ENCODE results near the gene IGSF9. TPM values are rescaled to one million over a fixed set of nuclear protein-coding genes. Genes with fewer than 3 reads are reported as not detected.

Gene IGSF9
- total and polyA plus RNA-seq, 2 donors: 1.6 to 1.7 TPM

DNA sequence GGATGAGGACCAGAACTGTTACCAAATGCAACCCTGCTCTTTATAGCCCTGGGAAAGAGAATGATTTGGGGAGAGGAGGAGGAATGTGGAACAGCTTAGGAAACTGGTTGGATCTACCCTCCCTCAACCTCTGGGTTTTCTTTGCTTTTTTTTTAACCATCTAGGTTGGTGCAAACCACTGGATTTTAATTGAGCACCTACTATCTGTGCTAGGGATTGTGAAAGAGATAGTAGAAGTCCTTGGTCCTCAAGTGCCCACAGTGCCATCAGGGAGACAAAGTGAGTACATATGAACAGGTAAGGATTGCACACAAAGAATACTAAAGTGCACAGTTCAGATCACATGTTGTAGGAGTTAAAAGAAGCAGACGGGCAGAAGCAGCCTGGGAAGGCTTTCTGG is 24.8 kb downstream of the IGSF9 start:
- Histone ChIP-seq H3K27ac (ENCODE audit: low read depth) (no peak overlapping the region), H3K36me3 (ENCODE audit: insufficient read depth) (peaks cover 3% of the 10 kb centered on the region), H3K4me1 (ENCODE audit: insufficient read depth) (peaks cover 3% of the 10 kb centered on the region), H3K4me3 (ENCODE audit: low read depth, low read length) (no peak overlapping the region)
- DNase-seq (ENCODE audit: extremely low spot score): no peak
- 79% methylated on average over 1 of the region's 1 CpG for WGBS

DNA sequence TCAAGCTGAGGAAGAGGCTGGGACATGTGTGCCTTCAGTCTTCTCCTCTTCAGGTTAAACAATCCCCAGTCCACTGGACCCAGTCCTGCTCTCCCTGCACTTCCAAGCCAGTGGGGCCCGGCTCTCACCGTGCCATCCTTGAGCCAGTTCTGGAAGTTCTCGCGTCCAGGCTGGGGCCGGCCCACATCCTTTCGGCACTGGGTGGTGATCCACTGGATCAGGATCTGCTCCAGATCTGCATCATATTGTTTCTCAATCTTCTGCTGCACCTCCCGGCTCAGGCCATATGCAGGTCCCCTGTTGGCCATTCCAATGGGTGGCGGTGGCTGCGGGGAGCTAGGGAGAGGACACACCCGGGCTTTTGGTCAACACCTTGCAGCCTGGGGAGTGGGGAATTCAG is 25.2 kb downstream of the IGSF9 start:
- Histone ChIP-seq H3K4me1 (ENCODE audit: insufficient read depth) (peaks cover 3% of the 10 kb centered on the region), H3K27ac (ENCODE audit: low read depth) (no peak overlapping the region)
- 89% methylated on average over 10 of the region's 10 CpGs for WGBS

DNA sequence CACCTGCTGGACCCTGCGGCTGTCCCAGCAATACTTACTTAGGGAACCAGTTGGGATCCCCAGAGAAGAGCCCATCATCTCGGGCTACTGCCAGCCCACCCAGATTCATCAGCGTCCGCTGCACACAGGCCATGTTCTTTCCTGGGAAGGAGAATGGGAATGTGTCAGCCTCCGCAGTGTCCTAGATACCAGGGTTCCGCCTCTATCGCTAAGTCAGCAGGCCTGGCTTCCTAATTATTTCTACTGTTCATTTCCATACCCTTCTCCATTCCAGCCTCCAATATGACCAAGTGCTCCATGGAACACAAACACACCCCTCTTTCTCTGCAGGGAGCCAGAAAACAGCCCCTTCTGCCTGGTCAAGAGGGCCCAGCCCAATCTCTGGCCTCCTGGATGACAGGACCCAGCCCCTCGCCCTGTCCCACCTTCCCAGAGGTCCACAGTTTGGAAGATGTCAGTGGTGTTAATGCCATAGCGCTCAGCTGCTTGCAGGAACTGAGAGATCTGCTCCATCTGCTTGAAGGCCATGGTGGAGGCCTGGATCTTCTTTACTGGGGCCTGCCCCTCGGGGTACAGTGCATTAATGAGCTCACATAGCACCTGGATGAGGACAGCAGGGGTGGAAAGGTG is 26.1 kb downstream of the IGSF9 start:
- WGBS: 94% methylated on average over 10 of the region's 10 CpGs
- H3K27ac ChIP-seq (ENCODE audit: low read depth): no peak overlapping the region
- H3K4me1 ChIP-seq (ENCODE audit: insufficient read depth): peaks cover 3% of the 10 kb centered on the region
- H3K4me3 ChIP-seq (ENCODE audit: low read depth, low read length): no peak overlapping the region
- H3K36me3 ChIP-seq (ENCODE audit: insufficient read depth): peaks cover 3% of the 10 kb centered on the region
- DNase-seq (ENCODE audit: extremely low spot score): no peak

More for the DNA sequence above, 25.2 kb downstream of the IGSF9 start:
- DNase-seq (ENCODE audit: extremely low spot score): no peak
- peaks cover 3% of the 10 kb centered on the region for H3K36me3 ChIP-seq (ENCODE audit: insufficient read depth)
- H3K4me3 ChIP-seq (ENCODE audit: low read depth, low read length): no peak overlapping the region

DNA sequence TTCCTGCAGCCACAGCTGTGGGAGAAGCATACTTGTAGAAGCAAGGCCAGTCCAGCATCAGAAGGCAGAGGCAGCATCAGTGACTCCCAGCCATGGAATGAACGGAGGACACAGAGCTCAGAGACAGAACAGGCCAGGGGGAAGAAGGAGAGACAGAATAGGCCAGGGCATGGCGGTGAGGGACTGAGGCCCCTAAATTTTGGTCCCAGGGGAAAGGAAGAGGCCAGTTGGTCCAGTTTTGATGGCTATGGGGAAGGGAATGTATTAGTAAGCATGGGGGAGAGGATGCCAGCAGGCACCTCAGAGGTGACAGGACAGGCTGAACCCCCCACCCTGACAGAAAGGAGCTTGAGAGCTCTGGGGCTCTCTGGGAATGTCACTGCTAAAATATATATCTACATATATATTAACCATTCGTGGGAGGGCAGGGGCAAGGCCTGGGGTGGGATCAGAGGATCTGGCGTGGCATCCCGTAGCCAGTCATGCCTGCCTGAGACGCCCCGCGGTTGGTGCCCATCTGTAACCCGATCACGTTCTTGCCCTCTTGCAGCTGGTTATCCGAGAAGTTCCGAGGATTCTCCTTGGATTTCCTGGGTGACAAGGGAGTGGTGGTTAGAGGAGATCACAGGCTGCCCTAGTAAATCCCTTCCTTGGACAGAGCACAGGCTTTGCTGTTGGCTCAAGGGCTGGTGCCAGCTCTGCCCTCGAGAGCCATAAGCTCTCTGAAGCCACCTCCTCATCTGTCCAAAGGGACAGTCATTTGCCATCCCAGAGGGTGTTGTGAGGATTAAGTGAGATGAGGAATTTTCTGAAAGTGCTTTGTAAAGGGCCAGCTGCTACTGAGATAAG is 26.8 kb downstream of the IGSF9 start:
- H3K4me1 ChIP-seq (ENCODE audit: insufficient read depth): peaks cover 3% of the 10 kb centered on the region
- 86% methylated on average over 13 of the region's 13 CpGs for WGBS
- no peak for DNase-seq (ENCODE audit: extremely low spot score)
- no peak overlapping the region for H3K4me3 ChIP-seq (ENCODE audit: low read depth, low read length)
- peaks cover 3% of the 10 kb centered on the region for H3K36me3 ChIP-seq (ENCODE audit: insufficient read depth)
- H3K27ac ChIP-seq (ENCODE audit: low read depth): no peak overlapping the region

DNA sequence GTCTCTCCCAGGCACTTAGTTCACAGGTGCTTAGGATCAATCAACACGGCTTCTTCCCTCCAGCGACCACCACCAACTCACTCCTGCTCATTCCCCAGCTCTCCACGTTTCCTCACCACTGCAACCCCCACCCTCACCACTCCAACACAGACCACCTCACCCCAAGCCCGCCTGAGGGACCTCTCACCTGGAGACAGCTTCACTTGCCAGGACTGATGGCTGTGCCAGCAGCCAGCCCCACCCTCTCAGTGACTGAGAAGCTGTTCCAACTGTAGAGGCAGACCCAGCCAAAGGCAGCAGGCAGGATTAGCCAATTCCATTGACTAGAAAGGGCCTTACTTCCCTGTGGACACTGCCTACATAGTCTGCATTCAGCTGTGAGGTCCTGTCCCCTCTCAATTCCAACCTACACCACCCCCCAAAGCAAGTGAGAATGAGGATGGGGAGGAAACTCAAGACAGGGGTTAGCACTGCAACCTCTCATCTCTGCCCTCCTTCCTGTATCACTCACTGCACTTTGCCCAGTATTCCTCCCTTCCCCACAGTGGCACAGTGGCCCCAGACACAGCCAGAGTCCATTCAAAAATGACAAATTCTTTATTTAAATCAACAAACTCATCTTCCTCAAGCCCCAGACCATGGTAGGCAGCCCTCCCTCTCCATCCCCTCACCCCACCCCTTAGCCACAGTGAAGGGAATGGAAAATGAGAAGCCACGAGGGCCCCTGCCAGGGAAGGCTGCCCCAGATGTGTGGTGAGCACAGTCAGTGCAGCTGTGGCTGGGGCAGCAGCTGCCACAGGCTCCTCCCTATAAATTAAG is 27.7 kb downstream of the IGSF9 start:
- Histone ChIP-seq H3K27ac (ENCODE audit: low read depth) (no peak overlapping the region), H3K4me1 (ENCODE audit: insufficient read depth) (no peaks in the 10 kb centered on the region), H3K36me3 (ENCODE audit: insufficient read depth) (peaks cover 3% of the 10 kb centered on the region), H3K4me3 (ENCODE audit: low read depth, low read length) (no peak overlapping the region)
- DNase-seq (ENCODE audit: extremely low spot score): no peak
- WGBS: 66% methylated on average over 5 of the region's 5 CpGs

DNA sequence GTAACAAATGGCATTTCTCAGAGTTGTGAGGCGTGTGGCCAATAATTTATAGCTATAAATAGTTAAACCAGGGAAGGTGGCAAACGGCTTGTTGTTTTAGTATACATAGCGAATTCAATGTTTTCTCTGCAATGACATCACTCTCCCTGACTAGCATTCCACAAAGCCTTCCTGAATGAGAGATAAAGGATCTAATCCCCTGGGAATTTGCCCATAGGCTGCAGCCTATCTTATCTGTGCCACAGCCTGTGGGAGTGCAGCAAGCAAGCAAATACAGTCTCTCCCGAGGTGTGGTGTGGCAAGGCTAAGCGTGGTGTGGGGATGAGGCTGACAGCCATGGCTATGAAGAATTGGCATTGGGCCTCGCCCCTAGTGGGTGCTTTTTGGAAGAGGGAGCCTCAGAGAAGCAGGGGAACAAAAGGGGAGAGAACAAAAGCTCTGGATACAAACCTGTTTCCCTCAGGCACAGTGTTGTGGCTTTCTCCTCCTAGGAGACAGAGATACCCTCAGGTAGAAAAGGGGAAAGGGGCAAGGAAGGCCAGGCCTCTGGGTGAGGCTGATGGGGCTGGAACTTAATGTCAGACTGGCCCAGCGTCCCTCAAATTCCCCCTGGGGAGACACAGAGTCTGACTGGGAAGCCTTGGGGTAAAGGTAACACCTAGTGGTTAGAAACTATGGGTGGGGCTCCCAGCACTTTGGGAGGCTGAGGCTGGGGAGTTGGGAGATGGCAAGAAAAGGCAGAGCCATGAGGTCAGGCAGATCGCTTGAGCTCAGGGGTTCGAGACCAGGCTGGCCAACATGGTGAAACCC is 29.0 kb downstream of the IGSF9 start:
- Histone ChIP-seq H3K27ac (ENCODE audit: low read depth) (no peak overlapping the region), H3K4me3 (ENCODE audit: low read depth, low read length) (no peak overlapping the region), H3K4me1 (ENCODE audit: insufficient read depth) (no peaks in the 10 kb centered on the region), H3K36me3 (ENCODE audit: insufficient read depth) (peaks cover 3% of the 10 kb centered on the region)
- DNase-seq (ENCODE audit: extremely low spot score): no peak
- 40% methylated on average over 9 of the region's 9 CpGs for WGBS

DNA sequence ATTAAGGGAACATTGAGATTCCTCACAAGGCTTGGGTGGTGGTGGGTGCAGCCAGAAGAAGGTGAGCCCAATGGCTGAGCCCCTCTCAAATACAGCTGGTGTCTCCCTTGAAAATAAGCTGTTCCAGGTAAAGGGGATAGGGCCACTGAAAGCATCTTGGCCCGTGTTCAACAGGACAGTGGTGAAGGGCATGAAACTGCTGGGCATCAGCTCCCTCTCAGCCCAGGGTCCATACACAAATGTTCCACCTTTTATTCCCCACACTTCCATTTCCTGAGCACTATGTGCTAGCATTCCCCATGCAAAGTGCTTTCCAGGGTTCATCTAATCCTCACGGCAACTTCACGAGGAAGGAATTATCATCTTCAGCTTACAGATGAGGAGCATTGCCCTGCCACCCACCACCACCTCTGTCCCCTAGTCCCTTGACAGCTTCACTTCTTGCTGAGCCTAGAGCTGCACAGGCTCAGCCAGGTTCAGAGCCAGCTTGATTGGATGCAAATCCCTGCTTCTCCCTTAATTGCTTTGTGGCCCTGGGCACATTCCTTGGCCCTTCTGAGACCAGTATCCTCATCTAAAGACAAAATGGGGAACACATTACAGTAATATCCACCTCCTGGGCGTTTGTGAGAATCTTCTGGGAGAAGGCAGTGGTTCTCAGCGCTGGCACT is 29.7 kb downstream of the IGSF9 start:
- H3K27ac ChIP-seq (ENCODE audit: low read depth): no peak overlapping the region
- no peak for DNase-seq (ENCODE audit: extremely low spot score)
- no peaks in the 10 kb centered on the region for H3K4me1 ChIP-seq (ENCODE audit: insufficient read depth)
- WGBS: 33% methylated on average over 5 of the region's 5 CpGs
- peaks cover 3% of the 10 kb centered on the region for H3K36me3 ChIP-seq (ENCODE audit: insufficient read depth)
- H3K4me3 ChIP-seq (ENCODE audit: low read depth, low read length): no peak overlapping the region

DNA sequence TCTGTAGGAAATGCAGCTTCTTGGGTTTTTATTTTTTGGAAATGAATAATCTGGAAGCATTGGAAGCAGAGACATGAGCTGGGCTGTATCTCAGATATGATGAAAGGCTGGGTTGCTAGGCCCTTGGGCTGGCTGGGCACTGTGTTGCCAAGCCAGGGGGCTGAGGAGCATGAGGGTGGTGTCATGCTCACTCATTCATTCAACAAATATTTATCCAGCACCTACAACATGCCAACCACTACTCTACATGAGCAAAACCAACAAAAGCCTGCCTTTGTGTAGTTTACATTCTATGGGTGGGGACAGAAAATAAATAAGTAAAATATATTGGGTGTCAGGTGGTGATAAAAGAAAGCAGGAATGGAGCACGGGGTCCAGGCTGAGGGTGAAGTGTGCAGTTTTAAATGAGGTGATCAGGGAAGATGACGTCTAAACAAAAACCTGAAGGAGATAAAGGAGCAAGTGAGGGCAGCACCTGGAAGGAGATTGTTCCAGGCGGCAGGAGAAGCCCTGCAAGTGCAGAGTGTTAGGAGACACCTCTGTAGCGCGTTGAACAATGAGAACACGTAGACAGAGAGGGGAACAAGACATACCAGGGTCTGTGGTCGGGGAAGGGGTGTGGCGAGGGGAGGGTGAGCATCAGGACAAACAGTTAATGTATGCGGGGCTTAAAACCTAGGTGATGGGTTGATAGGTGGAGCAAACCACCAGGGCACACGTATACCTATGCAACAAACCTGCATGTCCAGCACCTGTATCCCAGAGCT is 31.0 kb downstream of the IGSF9 start:
- no peak overlapping the region for H3K27ac ChIP-seq (ENCODE audit: low read depth)
- no peak for DNase-seq (ENCODE audit: extremely low spot score)
- peaks cover 3% of the 10 kb centered on the region for H3K36me3 ChIP-seq (ENCODE audit: insufficient read depth)
- WGBS: 81% methylated on average over 10 of the region's 10 CpGs
- no peak overlapping the region for H3K4me3 ChIP-seq (ENCODE audit: low read depth, low read length)
- H3K4me1 ChIP-seq (ENCODE audit: insufficient read depth): no peaks in the 10 kb centered on the region

DNA sequence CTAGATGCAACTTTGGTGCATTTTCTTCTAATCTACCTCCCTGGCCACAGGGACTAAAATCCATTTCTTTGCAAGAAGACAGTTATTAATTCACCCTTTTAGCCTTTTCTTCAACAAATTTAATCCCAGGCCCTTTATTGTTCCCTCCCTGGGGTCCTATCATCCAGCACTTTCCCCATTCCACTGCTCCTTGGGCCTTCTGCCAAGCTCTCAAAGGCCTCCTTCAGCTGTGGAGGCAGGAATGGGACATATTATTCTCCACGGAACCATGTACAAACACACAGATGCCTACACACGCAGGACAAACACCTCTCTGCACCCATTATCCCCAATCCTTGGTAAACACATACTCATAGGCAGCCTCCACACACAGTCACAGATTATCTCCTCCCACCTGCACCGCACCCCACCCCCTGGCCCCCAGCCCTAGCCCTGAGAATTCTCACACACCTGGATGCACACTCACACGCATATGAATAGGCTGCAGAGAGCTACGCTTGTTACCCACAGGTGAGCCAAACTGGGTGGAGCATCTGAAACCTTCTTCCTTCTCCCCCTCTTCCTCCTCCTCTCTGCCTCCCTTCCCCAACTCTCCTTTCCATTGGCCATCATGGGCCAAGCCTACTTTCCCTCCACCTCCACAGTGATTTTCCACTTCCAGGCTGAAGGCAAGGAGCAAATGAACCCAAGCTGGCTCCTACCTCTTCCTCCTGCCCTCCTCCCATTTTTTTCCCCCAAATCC is 31.8 kb downstream of the IGSF9 start:
- Histone ChIP-seq H3K36me3 (ENCODE audit: insufficient read depth) (no peaks in the 10 kb centered on the region), H3K4me1 (ENCODE audit: insufficient read depth) (no peaks in the 10 kb centered on the region), H3K27ac (ENCODE audit: low read depth) (no peak overlapping the region), H3K4me3 (ENCODE audit: low read depth, low read length) (no peak overlapping the region)
- 80% methylated on average over 5 of the region's 5 CpGs for WGBS
- DNase-seq (ENCODE audit: extremely low spot score): no peak

DNA sequence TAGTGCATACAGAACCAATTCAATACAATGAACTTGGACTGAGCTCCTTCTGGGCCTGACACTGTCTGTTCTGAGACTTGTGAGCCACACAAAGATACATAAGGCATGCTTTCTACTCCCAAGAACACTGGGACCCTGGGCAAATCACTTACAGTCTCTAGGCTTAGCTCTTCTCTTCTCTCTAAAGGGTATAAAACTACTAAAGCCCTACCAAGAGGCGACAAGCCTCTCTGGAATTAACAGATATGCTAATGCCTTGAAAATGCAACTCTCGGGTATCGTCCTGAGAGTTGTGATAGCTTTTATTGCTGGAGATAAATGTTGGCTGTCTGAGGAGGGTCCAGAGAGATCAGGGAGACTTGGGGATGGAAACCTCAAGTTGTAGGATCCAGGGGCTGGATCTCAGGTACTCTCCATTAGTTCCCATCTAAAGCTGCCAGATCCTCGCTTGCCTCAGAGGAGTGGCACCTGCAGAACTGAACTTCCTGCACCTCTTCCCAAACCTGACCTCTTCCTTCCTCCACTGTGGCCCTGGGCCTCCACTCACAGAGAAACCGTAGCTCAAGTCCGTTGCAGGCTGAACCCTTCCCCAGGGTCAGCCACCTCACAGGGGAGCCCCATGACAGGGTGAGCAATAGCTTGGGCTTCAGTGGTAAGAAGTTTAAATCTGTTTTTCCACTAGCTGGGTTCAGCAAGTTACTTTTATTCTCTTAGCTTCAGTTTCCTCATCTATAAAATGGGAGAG is 33.9 kb downstream of the IGSF9 start:
- H3K27ac ChIP-seq (ENCODE audit: low read depth): no peak overlapping the region
- no peaks in the 10 kb centered on the region for H3K4me1 ChIP-seq (ENCODE audit: insufficient read depth)
- H3K36me3 ChIP-seq (ENCODE audit: insufficient read depth): no peaks in the 10 kb centered on the region
- no peak overlapping the region for H3K4me3 ChIP-seq (ENCODE audit: low read depth, low read length)
- WGBS: 77% methylated on average over 6 of the region's 6 CpGs
- DNase-seq (ENCODE audit: extremely low spot score): no peak

All from urinary bladder (tissue), 4 donors.